EL (cell line): ENCODE results near the gene ECPAS.
A peak's percentile ranks its signal among the peaks of the same experiment; 100 is the strongest.
"Not testable (repeated sequence)": the region's sequence is repeated elsewhere in the genome, so short reads cannot be mapped to it uniquely, and the experiment has no call there.

Experiments
- DNase-seq: peaks from one replicate; pipeline ENCODE4 v3.0.0-alpha.2; 2016

The ECPAS gene

GRCh38 chr9:111407813-111408212 is 76.4 kb downstream of the ECPAS start:
- no peak for DNase-seq

- DNase-seq = no peak
Measured at GRCh38 chr9:111405701-111406100, 78.5 kb downstream of the ECPAS start.

- not testable (repeated sequence) for DNase-seq
Measured at GRCh38 chr9:111401486-111401885, 82.7 kb downstream of the ECPAS start.

GRCh38 chr9:111400564-111400898 is 83.7 kb downstream of the ECPAS start:
- peak; percentile 20 for DNase-seq

- DNase-seq = peak; percentile 30
Measured at GRCh38 chr9:111399772-111400563, 84.2 kb downstream of the ECPAS start.

GRCh38 chr9:111399211-111399739 is 84.9 kb downstream of the ECPAS start:
- no peak for DNase-seq

GRCh38 chr9:111393971-111394370 is 90.2 kb downstream of the ECPAS start:
- no peak for DNase-seq

- DNase-seq = no peak
Measured at GRCh38 chr9:111389406-111389805, 94.8 kb downstream of the ECPAS start.

- DNase-seq = peak; percentile 5
Measured at GRCh38 chr9:111386386-111386785, 97.8 kb downstream of the ECPAS start.

- no peak for DNase-seq
Measured at GRCh38 chr9:111381006-111381405, 103.2 kb downstream of the ECPAS start.

GRCh38 chr9:111375817-111376564 is 108.2 kb downstream of the ECPAS start:
- DNase-seq = peak; percentile 18

- no peak for DNase-seq
Measured at GRCh38 chr9:111375062-111375461, 109.1 kb downstream of the ECPAS start.

GRCh38 chr9:111372297-111372696 is 111.9 kb downstream of the ECPAS start:
- no peak for DNase-seq

GRCh38 chr9:111366978-111367377 is 117.2 kb downstream of the ECPAS start:
- no peak for DNase-seq

GRCh38 chr9:111362526-111362925 is 121.7 kb downstream of the ECPAS start:
- no peak for DNase-seq

GRCh38 chr9:111360881-111361280 is 123.3 kb downstream of the ECPAS start:
- no peak for DNase-seq

- DNase-seq = peak; percentile 87
Measured at GRCh38 chr9:111356481-111357244, 127.5 kb downstream of the ECPAS start.

GRCh38 chr9:111352545-111352944 is 131.6 kb downstream of the ECPAS start:
- no peak for DNase-seq

- no peak for DNase-seq
Measured at GRCh38 chr9:111350556-111350955, 133.6 kb downstream of the ECPAS start.

GRCh38 chr9:111349766-111350165 is 134.4 kb downstream of the ECPAS start:
- no peak for DNase-seq

GRCh38 chr9:111348821-111349271 is 135.3 kb downstream of the ECPAS start:
- DNase-seq = peak; percentile 27

- not testable (repeated sequence) for DNase-seq
Measured at GRCh38 chr9:111334318-111334863, 149.8 kb downstream of the ECPAS start.

- DNase-seq = no peak
Measured at GRCh38 chr9:111330124-111330523, 154.1 kb downstream of the ECPAS start, which contains the start of gene OR2K2. OR2K2 (minus strand) TSS chr9:111330224; CDS start chr9:111328433, 1,791 bp downstream.
